IPS DF 4.7 (cell line): ENCODE data around the gene NIT1.
A peak's percentile ranks its signal among the peaks of the same experiment; 100 is the strongest.

Experiments
- DNase-seq: peaks from one replicate; pipeline ENCODE4 v3.0.0-alpha.2; 2013; ENCODE audit warnings: low spot score; ENCODE audit errors: extremely low read depth

The NIT1 gene, protein sequence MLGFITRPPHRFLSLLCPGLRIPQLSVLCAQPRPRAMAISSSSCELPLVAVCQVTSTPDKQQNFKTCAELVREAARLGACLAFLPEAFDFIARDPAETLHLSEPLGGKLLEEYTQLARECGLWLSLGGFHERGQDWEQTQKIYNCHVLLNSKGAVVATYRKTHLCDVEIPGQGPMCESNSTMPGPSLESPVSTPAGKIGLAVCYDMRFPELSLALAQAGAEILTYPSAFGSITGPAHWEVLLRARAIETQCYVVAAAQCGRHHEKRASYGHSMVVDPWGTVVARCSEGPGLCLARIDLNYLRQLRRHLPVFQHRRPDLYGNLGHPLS

DNA sequence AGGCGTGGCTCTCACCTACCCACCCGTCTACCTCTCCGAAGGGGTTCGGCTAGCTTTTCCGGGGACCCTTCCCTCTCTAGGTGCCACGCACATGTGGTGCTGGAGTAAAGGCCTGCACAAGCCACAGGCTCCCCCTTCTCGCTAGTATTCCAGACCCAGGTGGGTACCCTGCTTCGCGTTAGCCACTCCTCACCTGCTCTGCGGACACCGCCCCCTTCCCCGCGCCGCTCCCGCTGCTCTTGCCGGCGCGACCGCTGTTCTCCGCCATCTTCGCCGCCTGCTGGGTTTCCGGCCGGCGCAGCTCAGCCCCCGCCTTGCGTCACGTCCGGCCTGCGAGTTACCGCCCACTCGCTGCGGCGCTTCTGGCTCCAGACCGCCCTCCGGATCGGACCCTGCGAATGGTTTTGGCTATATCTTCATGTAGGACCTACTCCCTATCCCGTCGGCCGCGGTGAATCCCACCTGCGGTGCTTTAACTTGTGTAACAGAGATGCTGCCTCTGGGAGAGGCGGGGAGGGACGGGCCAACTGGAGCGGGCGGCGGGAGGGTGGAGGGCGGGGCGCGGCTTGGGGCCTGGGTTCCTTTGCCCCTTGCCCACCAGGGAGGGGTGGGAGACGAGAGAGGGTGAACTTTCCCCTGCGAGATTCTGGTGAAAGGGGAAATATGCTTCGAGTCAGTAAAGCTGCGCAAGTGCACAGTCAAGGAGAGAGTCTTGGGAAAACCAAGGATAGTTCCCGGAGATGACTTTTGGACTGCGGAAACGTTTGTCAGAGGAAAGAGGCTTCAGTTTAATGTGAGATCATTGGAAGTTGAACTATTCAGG, at the start of gene NIT1, which contains the start of gene PFDN2:
Gene NIT1 (plus strand): TSS at position 347 of the 823 bp plus-strand sequence. CDS start 72 bp downstream, at position 419.
Gene PFDN2 (minus strand): TSS at position 279 of the 823 bp plus-strand sequence. CDS start 11 bp downstream, at position 268.
- peak; percentile 49 for DNase-seq

DNA sequence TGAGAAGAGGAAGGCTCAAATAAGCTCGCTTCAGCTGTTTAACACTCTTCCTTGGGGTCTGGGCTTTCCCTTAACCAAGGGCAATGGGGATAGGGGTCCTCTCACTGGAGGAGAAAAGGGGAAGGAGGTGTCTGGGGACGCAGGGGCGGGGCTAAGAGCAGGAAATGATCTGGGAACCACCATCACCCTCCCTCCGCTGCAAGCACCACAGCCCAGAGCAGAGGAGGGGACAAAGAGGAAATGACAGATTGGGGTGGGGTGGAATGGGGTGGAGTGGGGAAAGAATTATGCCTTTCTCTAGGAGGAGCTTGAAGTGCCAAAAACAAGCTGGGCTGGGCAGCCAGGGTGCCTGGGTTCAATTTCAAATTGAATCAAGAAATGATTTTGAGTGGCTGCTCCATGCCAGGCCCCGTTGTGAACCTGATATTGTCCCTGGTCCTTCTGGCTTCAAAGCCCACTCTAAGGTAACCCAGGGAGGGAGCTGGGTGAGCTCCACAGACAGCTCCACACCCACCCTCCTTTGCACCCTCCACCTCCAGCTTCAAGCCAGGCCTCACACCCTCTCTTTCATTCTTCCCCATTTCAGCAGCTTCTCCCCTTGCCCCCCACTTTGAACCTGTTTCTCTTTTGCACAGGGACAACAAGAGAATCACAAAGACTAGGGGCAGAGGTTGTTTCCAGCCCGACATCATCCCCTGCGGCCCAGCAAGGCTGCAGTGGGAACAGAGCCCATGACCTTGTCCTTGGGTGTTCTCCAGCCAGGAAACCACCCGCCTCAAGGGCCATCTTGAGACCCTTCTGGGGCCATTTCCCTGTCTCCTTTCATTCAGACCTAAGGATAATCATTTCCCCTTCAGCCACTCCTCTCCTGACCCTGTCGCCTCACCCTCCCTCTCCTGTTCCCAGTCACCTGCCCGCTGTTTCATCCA, 49.3 kb upstream of the NIT1 start:
- no peak for DNase-seq

DNA sequence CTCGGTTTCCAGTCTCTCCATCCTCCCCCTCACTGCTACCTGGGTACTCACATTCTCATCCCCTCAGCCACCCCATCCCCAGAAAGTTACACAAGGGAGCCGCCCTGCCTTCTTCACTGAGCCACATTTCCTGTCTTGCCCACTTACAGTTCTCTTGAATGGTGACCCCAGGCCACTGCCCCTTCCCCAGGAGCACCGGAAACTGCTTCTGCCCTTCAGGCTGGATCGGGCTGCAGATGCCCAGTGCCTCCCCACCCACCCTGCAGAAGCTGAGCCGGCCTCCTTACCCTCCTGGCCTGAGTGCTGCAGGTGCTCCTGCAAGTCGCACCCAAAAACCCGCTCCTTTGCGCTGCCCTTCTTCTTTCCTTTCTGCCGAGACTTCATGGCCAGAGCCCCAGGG, 48.7 kb upstream of the NIT1 start:
- no peak for DNase-seq

DNA sequence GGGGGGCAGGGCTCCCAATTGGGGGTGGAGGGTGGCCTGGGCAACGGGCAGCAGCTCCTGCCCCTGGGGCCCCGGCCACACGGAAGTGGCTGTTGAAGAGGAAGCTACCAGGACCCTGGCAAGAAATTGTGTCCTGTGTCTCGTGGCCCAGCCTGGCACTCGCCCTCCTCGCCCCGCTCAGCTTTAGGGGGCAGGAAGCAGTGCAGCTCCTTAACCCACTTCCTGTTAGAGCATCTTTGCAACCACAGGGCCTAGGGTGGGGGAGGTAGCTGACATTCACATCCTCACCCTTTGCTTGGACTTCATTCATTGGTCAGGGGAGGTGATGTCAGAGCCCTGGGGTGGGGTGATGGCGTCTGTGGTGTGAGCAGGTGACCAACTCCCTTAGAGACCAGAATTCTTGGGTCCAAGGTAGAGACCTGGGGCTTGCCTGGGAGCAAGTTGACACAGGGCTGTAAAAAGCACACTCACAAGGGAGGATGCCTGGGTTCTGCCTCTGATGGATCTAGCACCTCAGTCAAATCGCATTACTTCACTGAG, 48.1 kb upstream of the NIT1 start, which contains the start of gene ARHGAP30:
Gene ARHGAP30 (minus strand): TSS at position 161 of the 540 bp plus-strand sequence. CDS start 267 bp downstream, outside the sequence.
- no peak for DNase-seq

DNA sequence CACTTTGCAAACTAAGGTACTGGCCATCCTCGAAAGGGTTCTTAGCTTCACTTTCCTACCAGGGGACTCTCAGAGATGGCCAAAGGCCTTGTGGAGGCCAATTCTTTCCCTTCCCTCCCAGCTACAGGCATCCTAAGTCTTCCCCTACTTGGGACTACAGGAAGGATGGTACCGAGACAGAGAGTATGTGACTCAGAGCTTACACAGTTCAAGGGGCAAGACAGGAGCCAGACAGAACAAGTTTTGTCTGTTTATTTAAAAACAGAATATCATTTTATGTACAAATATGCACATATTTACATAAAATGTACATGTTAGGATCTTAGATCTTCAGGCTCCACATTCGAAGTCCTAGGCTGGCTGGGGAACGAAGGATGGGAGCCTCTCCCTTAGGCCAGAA, 47.1 kb upstream of the NIT1 start:
- no peak for DNase-seq

DNA sequence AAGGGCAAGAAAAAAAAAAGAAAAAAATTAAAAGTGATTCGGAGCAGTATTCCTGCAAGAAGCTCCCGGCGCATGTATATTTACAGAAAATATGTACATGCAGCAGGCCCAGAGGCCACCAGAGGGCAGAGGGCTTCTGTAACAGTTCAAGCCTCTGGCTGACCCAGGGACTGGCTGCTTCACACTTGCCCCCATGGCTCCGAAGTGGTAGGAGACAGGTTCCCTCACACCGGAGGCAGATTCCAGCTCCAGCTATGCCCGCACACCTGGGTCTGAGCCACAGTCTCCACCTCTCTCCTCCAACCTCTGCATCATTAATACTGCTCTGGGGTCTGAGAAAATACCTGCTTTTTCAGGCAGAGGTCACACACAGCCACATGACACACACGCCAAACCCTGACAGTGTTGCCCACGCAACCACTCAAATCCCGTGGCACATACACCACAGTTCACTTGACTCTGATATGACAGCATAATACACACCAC, 46.0 kb upstream of the NIT1 start:
- DNase-seq, result no peak

DNA sequence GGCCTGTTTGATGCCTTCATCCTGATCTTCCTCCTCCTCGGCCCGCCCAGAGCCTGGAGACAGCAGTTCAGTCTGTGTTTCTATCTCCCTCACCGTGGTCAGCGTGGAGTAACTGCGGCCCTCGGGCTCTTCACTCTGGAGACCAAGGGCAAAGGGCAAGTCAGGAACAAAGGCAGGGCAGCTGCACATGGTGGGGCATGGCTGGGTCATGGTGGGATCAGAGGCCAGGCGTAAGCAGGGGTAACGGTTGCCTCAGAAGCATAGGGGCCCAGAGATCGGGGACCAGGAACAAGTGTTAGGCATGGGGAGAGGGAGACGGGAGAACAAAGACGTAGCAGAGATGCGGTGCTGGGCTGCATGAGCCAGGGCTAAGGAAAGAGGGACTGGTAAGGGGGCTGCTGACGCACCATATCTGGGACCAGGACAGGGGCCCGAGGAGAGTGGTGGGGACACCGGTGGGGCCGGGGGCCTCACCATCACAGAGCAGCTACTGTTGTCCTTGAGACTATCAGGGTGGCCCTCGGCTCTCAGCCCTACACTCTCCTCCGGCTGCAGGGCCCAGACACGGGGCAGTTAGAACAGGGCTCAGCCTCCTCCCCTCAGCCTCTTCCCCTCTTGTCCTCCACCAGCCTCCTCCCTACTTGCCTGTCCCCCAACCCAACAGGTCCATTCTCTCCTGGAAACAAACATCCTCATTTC, 45.0 kb upstream of the NIT1 start:
- DNase-seq, result no peak

DNA sequence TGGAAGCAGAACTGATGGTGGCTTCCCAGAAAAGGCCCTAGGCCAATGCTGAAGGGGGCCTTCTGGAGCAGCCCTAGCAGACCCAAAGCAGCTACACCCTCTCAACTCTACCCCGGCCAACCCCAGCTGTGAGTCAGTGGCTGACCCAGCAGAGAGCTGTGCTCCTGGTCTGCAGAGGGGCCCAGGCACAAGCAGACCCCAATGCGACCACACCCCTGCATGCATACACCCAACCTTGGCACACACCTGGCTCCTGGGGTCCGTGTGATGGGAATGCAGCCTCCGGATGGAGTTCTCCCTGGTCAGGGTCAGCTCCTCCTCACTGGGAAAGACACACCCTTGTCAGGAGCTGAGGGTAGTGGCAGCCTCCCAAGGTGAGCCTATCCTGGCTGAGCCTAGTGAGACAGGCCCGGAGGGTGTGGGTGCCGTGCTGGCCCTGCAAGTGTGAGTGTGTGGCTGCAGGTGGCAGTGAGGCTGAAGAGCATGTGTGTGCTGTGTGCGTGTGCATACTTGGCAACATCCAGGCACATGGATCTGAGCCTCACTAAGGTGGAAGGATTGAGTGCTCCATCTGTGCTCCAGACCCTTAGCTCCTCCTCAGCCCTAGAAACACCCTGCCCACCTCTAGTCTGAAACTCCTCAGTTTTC, 44.3 kb upstream of the NIT1 start:
- no peak for DNase-seq

DNA sequence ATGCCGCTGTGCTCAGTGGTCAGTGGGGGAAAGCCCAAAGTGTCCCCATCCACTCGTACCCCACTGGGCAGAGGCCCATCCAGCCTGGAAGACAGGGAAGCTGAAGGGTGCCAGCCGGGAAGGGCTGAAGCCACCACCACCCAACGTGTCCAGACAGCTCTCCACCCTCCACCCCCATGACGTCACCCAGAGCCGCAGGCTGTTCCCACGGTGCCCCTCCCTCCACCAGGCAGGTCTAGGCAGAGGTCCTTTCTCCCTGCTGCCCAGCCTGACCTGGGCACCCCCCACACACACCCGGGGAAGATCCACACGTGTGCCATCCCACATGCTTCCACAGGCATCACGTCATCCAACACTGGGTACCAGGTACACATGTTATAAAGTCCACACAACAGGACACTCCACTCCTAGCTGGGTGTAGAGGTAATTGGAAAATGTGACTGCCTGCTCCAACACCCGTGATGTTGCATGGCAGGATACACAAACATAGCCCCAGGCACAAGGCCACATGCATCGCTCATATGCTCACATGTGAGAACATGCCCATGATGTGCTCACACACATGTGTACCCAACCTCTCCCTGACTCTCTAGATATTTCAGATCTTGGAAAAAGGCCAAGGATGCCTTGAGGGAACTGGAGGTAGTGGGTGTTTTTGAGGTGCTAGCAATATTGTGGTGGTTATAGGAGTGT, 43.1 kb upstream of the NIT1 start:
- no peak for DNase-seq

DNA sequence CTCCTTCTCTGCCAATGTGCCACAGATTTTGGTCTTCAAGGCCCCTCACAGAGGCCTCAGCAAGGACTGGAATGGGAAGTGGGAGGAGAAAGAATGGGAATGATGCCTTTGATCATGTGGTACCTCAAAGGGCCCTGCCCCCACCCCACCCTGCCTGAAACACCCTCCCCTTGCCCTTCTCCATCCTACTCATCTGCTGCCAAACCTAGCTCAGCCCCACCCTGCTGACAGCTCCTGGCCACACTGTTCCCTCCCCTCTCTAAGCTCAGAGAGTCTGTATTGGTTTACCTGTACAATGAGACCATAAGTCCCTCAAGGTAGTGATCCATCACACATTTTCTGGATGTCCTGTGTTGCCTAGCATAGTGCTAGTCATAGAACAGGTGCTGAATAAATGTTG, 41.5 kb upstream of the NIT1 start:
- DNase-seq, result no peak

DNA sequence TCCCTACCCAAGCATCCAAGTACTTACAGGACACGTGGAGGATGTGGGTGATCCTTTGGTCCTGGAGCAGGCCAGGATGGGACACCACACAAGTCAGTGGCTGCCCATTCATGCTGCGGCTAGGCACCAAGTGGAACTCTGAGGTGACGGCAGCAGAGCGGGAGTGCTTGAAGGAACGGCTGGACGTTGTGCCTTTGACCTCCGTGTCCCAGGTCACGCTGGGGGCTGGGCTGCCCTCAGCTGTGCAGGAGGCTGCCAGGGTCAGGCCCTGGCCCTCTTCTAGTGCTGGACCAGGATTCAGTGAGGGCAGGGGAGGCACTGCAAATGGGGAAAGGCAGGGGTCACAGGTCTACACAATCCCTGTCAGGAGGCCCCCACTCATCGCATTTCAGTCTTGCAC, 40.5 kb upstream of the NIT1 start:
- no peak for DNase-seq

DNA sequence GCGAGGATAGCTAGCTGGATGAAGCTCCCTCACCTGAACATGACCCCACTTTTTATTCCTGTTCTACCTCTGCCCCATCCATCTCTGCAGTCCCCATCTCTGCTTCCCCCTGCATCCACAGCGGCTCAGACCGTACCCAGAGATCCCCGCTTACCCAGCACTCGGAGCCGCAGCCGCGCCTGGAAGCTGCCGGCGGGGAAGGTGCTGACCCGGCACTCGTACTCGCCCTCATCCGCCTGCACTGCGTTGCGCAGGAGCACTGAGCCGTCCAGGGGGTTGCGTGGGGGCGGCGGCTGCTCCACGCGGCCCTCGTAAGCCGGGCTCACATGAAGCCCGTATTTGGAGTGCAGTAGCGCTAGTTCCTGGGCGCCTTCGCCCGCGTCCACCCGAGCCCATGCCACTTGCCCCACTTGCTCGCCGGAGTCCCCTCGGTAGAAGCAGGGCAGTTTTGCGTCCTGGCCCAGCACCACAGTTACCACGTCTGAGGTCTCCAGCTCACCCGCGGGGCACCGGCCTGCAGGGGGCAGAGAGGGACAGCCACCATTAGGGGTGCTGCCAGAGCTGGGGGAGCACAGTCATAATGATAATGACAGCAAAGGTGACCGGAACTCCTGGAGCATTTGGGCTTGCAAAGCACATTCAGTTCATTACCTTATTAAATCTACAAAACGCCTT, 38.3 kb upstream of the NIT1 start:
- no peak for DNase-seq

DNA sequence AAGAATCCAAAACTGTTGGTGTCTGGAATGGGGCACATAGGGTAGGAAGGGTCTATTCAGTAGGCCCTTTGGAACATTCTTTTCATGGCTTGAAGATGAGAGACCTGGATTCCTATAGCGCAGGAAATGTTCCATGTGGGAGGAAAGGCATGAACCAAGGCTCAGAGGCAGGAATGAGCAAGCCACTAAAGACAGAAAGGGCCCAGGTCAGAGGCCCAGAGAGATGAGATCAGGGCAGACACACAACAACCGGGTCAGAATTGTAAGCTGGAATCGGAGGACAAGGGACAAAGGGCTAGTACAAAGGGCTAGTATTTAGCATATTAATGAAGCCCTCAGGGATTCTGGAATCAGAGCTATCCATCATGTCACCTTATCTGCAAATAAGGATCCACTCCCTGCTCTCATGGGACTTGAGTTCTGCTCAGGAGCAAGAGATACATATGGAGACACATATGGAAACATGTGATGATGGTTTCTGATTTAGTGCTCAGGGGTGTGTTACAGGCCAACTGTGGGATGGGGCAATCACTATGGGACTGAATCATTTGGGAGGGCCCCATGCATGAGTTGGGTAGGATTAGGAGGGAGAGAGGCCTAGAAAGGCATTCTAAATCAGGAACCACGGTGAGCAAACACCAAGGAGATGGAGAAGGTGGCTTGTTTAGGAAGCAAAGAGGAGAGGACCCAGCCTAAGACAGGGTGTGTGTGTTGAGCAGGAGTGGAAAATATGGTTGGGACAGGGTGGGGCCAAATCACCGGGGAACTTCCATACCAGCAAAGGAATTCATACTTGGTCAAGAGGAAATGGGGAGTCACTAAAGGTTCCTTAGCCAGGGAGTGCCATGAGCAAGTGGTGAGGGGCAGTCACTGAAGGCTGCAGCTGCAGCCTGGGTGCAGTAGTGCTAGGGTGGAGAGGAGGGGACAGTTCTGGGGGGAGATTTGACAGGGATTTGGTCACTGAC, 37.2 kb upstream of the NIT1 start:
- no peak for DNase-seq

DNA sequence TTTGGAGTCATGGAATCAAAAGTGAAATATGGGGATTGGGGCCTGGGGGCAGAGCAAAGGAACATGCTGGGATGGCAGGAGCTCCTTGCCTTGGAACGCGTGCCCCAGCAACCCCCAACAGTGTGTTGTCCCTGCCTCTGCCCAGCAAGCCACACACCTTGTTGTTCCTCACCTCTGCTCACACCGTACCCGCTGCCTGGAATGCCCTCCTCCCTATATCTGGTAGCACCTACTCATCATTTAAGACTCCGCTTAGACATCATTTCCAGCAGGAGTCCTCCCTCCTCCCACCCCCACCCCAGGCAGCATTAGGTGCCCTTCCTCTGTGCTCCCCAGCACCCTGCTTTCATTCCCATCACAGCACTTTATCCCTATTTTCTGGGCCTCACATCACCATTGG, 36.4 kb upstream of the NIT1 start:
- DNase-seq, result no peak

DNA sequence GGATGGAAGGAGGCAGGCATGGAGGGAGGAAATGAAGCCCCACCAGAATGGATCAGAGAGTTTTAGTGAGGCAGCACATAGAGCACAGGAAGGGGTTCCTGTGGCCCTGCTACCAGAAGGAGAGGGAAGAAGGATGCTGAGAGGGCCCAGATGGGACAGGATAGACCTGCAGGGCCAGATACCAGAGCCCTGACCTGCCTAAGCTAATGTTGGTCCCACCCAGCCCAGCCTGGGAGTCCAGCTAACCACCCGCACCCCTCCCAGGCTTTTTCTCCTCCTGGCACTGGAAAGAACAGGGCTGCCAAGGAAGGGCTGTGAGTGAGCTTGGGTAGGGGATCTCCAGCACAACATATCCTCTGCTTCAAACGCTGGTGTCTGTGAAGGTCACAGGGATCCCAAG, 35.4 kb upstream of the NIT1 start:
- no peak for DNase-seq

DNA sequence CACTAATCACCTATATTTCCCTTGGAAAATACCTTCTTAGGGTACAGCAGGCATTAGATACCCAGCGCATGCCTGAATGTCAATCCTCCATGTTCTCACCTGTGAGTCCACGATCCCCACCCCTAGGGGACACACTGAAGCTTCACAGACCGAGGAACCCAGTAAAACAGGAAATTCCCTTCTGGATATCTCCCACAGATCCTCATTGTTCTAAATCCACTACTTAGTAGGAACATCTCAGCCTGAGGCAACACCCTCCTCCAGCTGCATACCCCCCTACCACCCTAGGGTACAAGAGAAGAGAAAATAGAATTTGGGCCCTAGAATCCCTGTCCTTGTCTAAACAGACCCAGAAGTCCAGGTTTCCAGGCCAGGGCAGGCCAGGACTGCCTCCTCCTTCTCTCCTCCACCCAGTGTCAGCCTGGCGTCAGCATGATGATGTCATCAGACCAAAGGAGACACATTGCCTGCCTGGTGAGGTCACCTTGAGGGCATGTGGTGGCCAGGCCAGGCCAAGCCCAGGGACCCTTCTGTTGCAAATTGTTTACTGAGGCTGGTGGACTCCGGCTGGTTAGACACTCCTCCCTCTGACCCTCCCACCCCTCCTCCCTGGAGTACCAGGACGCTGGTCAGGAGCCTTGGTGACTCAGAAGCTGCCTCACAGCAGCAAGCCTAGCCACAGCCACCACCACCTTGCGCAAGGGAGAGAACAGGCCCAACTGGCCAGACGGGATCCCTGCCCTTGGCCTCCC, 34.7 kb upstream of the NIT1 start:
- DNase-seq, result no peak
